22Rv1 (cell line): ENCODE measurements around the gene PLA2G2A.
"Not testable (repeated sequence)": the region's sequence is repeated elsewhere in the genome, so short reads cannot be mapped to it uniquely, and the experiment has no call there.

Source experiments
- CTCF ChIP-seq: fragments of 450-650 bp; IDR thresholded peaks from 2 replicates; pipeline ENCODE4 v1.5.1; 2017; ENCODE audit warnings: mild to moderate bottlenecking
- ZFX ChIP-seq: fragments of 450-650 bp; IDR thresholded peaks from 2 replicates; pipeline ENCODE4 v1.6.1; 2017; ENCODE audit warnings: antibody characterized with exemption, borderline replicate concordance

- TF ChIP-seq CTCF, ZFX: not testable (repeated sequence)
Measured at GRCh38 chr1:19990182-19990582, 10.8 kb upstream of the PLA2G2A start.
